SK-N-SH treated with all-trans-retinoic acid at 6 μM for 48 hours (cell line): Measurements from ENCODE around the gene PRKCI.

Experiments used
- ESRRG ChIP-seq: fragments of 250-450 bp; sonication (Bioruptor Pico); IDR thresholded peaks from 2 replicates; pipeline ENCODE4 v1.6.1; 2021; ENCODE audit warnings: mild to moderate bottlenecking
- RARB ChIP-seq: fragments of 250-450 bp; sonication (Bioruptor Pico); IDR thresholded peaks from 2 replicates; pipeline ENCODE4 v1.8.0; 2021; ENCODE audit warnings: mild to moderate bottlenecking, moderate library complexity
- TOX ChIP-seq: fragments of 250-450 bp; sonication (Bioruptor Pico); IDR thresholded peaks from 2 replicates; pipeline ENCODE4 v1.8.0; 2021; ENCODE audit warnings: mild to moderate bottlenecking, moderate library complexity, borderline replicate concordance
- ZNF8 ChIP-seq: fragments of 450-650 bp; formaldehyde crosslinking; IDR thresholded peaks from 2 replicates; pipeline ENCODE4 v1.5.0; 2020; ENCODE audit warnings: mild to moderate bottlenecking, moderate library complexity

DNA sequence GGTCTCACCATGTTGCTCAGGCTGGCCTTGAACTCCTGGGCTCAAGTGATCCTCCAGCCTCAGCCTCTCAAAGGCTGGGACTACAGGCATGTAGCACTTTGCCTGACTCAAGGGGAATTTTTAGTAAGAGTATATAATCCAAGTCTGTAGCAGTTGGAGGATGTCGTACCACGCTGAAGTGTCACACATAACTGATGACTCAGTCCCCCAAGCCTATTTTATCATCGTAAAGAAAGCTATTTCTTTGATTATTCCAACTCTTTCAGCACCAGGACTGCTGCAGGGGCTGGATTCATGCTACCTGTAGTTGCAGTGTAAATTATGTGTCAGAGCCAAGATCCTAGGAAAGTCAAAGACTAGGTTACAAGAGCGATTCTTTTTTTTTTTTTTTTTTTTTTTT is 1.4 kb upstream of the PRKCI start:
- TF ChIP-seq RARB (CRISPR knock-in tag) (no peak), TOX (CRISPR knock-in tag) (no peak), ESRRG (CRISPR knock-in tag) (no peak), ZNF8 (CRISPR knock-in tag) (no peak)
